DND-41 (cell line): ENCODE results near the gene RHOT1.

Experiments
- ATAC-seq: fragments of 200-7000 bp; cut with Tn5 transposase; 3 replicates; pipeline ENCODE4 v1.9.1; 2021; ENCODE audit warnings: low read depth; ENCODE audit not compliant: insufficient read depth
- DNase-seq: peaks from one replicate; pipeline ENCODE4 v3.0.0-alpha.2; 2020
- H2AFZ ChIP-seq: 2 replicates; pipeline ENCODE4 v1.6.0; 2012; ENCODE audit warnings: low read depth, low read length
- H3K27ac ChIP-seq: 2 replicates; pipeline ENCODE4 v1.5.1; 2012; ENCODE audit warnings: low read length, inconsistent platforms
- H3K27me3 ChIP-seq: fragments of 200-600 bp; sonication (generic); 2 replicates; pipeline ENCODE4 v1.6.0; 2012; ENCODE audit warnings: low read length, mild to moderate bottlenecking, inconsistent platforms; ENCODE audit not compliant: insufficient read depth, poor library complexity
- H3K36me3 ChIP-seq: 2 replicates; pipeline ENCODE4 v1.5.1; 2012; ENCODE audit warnings: low read length, inconsistent platforms; ENCODE audit not compliant: insufficient read depth
- H3K4me1 ChIP-seq: 2 replicates; pipeline ENCODE4 v1.5.1; 2012; ENCODE audit warnings: mild to moderate bottlenecking, low read length; ENCODE audit not compliant: insufficient read depth
- H3K4me2 ChIP-seq: 2 replicates; pipeline ENCODE4 v1.6.0; 2012; ENCODE audit warnings: mild to moderate bottlenecking, moderate library complexity, low read length, inconsistent platforms; ENCODE audit not compliant: insufficient read depth
- H3K4me3 ChIP-seq, 2 experiments: fragments of 200-600 bp in 1 of 2; shearing (Covaris generic) in 1 of 2; 2 replicates each; pipeline ENCODE4 v1.5.1; 2012 to 2016; ENCODE audit warnings: inconsistent platforms in 2 of 2, low read length in 2 of 2, mild to moderate bottlenecking in 2 of 2, low read depth in 1 of 2, moderate library complexity in 1 of 2
- H3K79me2 ChIP-seq: 2 replicates; pipeline ENCODE4 v1.6.0; 2012; ENCODE audit warnings: low read length, inconsistent platforms; ENCODE audit not compliant: insufficient read depth
- H3K9ac ChIP-seq: 2 replicates; pipeline ENCODE4 v1.6.0; 2012; ENCODE audit warnings: low read depth, mild to moderate bottlenecking, inconsistent platforms, low read length, moderate library complexity
- H3K9me3 ChIP-seq: 2 replicates; pipeline ENCODE4 v1.5.1; 2012; ENCODE audit warnings: low read length, moderate library complexity, mild to moderate bottlenecking, inconsistent platforms; ENCODE audit not compliant: insufficient read depth, severe bottlenecking
- H4K20me1 ChIP-seq: 2 replicates; pipeline ENCODE4 v1.6.0; 2012; ENCODE audit warnings: low read length; ENCODE audit not compliant: insufficient read depth
- CTCF ChIP-seq: IDR thresholded peaks from 2 replicates; pipeline ENCODE4 v1.5.1; 2012; ENCODE audit warnings: borderline replicate concordance, low read length, moderate library complexity, mild to moderate bottlenecking; ENCODE audit not compliant: poor library complexity, severe bottlenecking; ENCODE audit errors: extremely low read depth
- EZH2 ChIP-seq: IDR thresholded peaks from 3 replicates; pipeline ENCODE4 v1.6.1; 2012; ENCODE audit warnings: borderline replicate concordance, low read depth, mild to moderate bottlenecking, moderate library complexity, low read length, inconsistent platforms; ENCODE audit not compliant: severe bottlenecking

Gene RHOT1

GRCh38 chr17:32271844-32272243, 129.5 kb downstream of the RHOT1 start:
- Histone ChIP-seq H2AFZ (no peak overlapping the region), H3K36me3 (no peaks in the 10 kb centered on the region), H3K4me2 (no peak overlapping the region), H3K27me3 (peaks cover 40% of the 10 kb centered on the region), H4K20me1 (peaks cover 18% of the 10 kb centered on the region), H3K9me3 (no peaks in the 10 kb centered on the region), H3K79me2 (no peaks in the 10 kb centered on the region), H3K9ac (no peak overlapping the region), H3K4me3 (no peak overlapping the region), H3K4me1 (peaks cover 4% of the 10 kb centered on the region), H3K27ac (no peak overlapping the region)
- DNase-seq (no peak), ATAC-seq (no peak)
- TF ChIP-seq EZH2 = no peak
- TF ChIP-seq CTCF = no peak

- no peak for ATAC-seq
- H3K4me3 ChIP-seq = no peak overlapping the region
- DNase-seq = no peak
- H4K20me1 ChIP-seq = peaks cover 9% of the 10 kb centered on the region
- no peak overlapping the region for H3K4me2 ChIP-seq
- no peak overlapping the region for H3K9ac ChIP-seq
- H3K9me3 ChIP-seq = no peaks in the 10 kb centered on the region
- H3K27me3 ChIP-seq = peaks cover 21% of the 10 kb centered on the region
- no peaks in the 10 kb centered on the region for H3K36me3 ChIP-seq
- TF ChIP-seq CTCF = no peak
- no peak for TF ChIP-seq EZH2
- no peaks in the 10 kb centered on the region for H3K4me1 ChIP-seq
- H3K27ac ChIP-seq = no peak overlapping the region
- no peak overlapping the region for H2AFZ ChIP-seq
- no peaks in the 10 kb centered on the region for H3K79me2 ChIP-seq
These were observed 131.8 kb downstream of the RHOT1 start for GRCh38 chr17:32274101-32274500.

GRCh38 chr17:32274643-32275042, 132.3 kb downstream of the RHOT1 start:
- no peak overlapping the region for H3K27ac ChIP-seq
- no peaks in the 10 kb centered on the region for H3K36me3 ChIP-seq
- ATAC-seq = no peak
- no peaks in the 10 kb centered on the region for H3K9me3 ChIP-seq
- H2AFZ ChIP-seq = no peak overlapping the region
- peaks cover 16% of the 10 kb centered on the region for H3K27me3 ChIP-seq
- no peak for TF ChIP-seq CTCF
- TF ChIP-seq EZH2 = no peak
- no peaks in the 10 kb centered on the region for H3K79me2 ChIP-seq
- no peak overlapping the region for H3K4me3 ChIP-seq
- H3K4me2 ChIP-seq = no peak overlapping the region
- H3K9ac ChIP-seq = no peak overlapping the region
- peaks cover 9% of the 10 kb centered on the region for H4K20me1 ChIP-seq
- no peaks in the 10 kb centered on the region for H3K4me1 ChIP-seq
- DNase-seq = no peak
